ENCODE results near the gene RGS14.

The RGS14 gene

GRCh38 chr5:177399997-177400868, 42.5 kb downstream of the RGS14 start, which contains the start of gene PFN3:
PFN3 (minus strand) TSS chr5:177400661; CDS start chr5:177400576, 85 bp downstream.
- no peak for DNase-seq (ENCODE audit: low read depth)
- no peak within 1 kb of the TSS for H3K4me3 ChIP-seq (ENCODE audit: low read depth, low read length)
- TF ChIP-seq CTCF (IDR thresholded peaks at IDR 0.05; ENCODE audit: low read depth, low read length, missing control alignments), result no peak

- peak overlapping the region; percentile 64 for H3K4me3 ChIP-seq (ENCODE audit: low read depth, low read length)
- TF ChIP-seq CTCF (IDR thresholded peaks at IDR 0.05; ENCODE audit: low read depth, low read length, missing control alignments), result peak; percentile 55
- no peak for DNase-seq (ENCODE audit: low read depth)
Observed at GRCh38 chr5:177402271-177403043, 44.7 kb downstream of the RGS14 start.

GRCh38 chr5:177403102-177403791, 45.5 kb downstream of the RGS14 start:
- no peak for DNase-seq (ENCODE audit: low read depth)
- peak overlapping the region; percentile 64 for H3K4me3 ChIP-seq (ENCODE audit: low read depth, low read length)
- peak; percentile 12 for TF ChIP-seq CTCF (IDR thresholded peaks at IDR 0.05; ENCODE audit: low read depth, low read length, missing control alignments)

GRCh38 chr5:177403792-177404640, 46.3 kb downstream of the RGS14 start:
- TF ChIP-seq CTCF (IDR thresholded peaks at IDR 0.05; ENCODE audit: low read depth, low read length, missing control alignments), result peak; percentile 89
- DNase-seq (ENCODE audit: low read depth), result no peak
- peak overlapping the region; percentile 64 for H3K4me3 ChIP-seq (ENCODE audit: low read depth, low read length)

GRCh38 chr5:177404641-177405179, 47.0 kb downstream of the RGS14 start:
- H3K4me3 ChIP-seq (ENCODE audit: low read depth, low read length), result peak overlapping the region; percentile 64
- DNase-seq (ENCODE audit: low read depth), result no peak
- no peak for TF ChIP-seq CTCF (IDR thresholded peaks at IDR 0.05; ENCODE audit: low read depth, low read length, missing control alignments)

GRCh38 chr5:177405312-177405711, 47.6 kb downstream of the RGS14 start:
- no peak for TF ChIP-seq CTCF (IDR thresholded peaks at IDR 0.05; ENCODE audit: low read depth, low read length, missing control alignments)
- H3K4me3 ChIP-seq (ENCODE audit: low read depth, low read length), result no peak overlapping the region
- no peak for DNase-seq (ENCODE audit: low read depth)

All from GM12864 (cell line).